Tibial nerve (tissue), 4 donors: ENCODE results near the gene GAA. TPM values are rescaled to one million over a fixed set of nuclear protein-coding genes. Genes with fewer than 3 reads are reported as not detected.

ENCODE experiments used
- DNase-seq, 2 donors: peaks; one replicate each; pipeline ENCODE4 v3.0.0-alpha.2; 2019; ENCODE audit warnings: low spot score in 2 of 2
- H3K27ac ChIP-seq, 4 donors: fragments of 200-600 bp; sonication (generic) in 3 of 4; one replicate each; pipeline ENCODE4 v1.5.1; 2017 to 2019; ENCODE audit warnings: mild to moderate bottlenecking in 1 of 4
- H3K27me3 ChIP-seq, 2 donors: fragments of 200-600 bp; sonication (generic) in 1 of 2; one replicate each; pipeline versions ENCODE4 v1.5.1 to v1.6.0; 2017 to 2019
- H3K36me3 ChIP-seq, 3 donors: fragments of 200-600 bp; sonication (generic); one replicate each; pipeline ENCODE4 v1.5.1; 2018 to 2019
- H3K4me1 ChIP-seq, 4 donors: fragments of 200-600 bp; sonication (generic) in 3 of 4; one replicate each; pipeline ENCODE4 v1.5.1; 2017 to 2019
- H3K4me3 ChIP-seq, 4 donors: fragments of 200-600 bp; sonication (generic) in 3 of 4; one replicate each; pipeline ENCODE4 v1.5.1; 2017 to 2019; ENCODE audit warnings: mild to moderate bottlenecking in 1 of 4, moderate library complexity in 1 of 4
- H3K9me3 ChIP-seq, 4 donors: fragments of 200-600 bp; sonication (generic) in 3 of 4; one replicate each; pipeline ENCODE4 v1.5.1; 2017 to 2019
- EP300 ChIP-seq, 2 donors: sonication (generic); formaldehyde crosslinking; IDR thresholded peaks; one replicate each; pipeline ENCODE4 v1.6.1; 2017; ENCODE audit warnings: antibody characterized with exemption in 2 of 2, mild to moderate bottlenecking in 1 of 2
- POLR2A ChIP-seq, 2 donors: fragments of 450-650 bp; IDR thresholded peaks; one replicate each; pipeline ENCODE4 v1.6.1; 2017; ENCODE audit warnings: antibody characterized with exemption in 2 of 2, mild to moderate bottlenecking in 2 of 2, moderate library complexity in 2 of 2
- WGBS, 2 donors: methylation state at CpG; one replicate each; pipeline ENCODE4 v1.1.5; 2018; 5-methylcytosine and 5-hydroxymethylcytosine counted together
- total RNA-seq, 4 donors: library from RNA; depleted of rRNA; stranded (reverse); fragments of >200 nt; gene quantifications; one replicate each; pipeline ENCODE4 v1.1.0, GENCODE V29; 2016
- TF ChIP-seq, protein P1 (sequence below), 5 experiments: fragments of 200-600 bp in 3 of 5; fragments of 450-650 bp in 2 of 5; sonication (generic) in 3 of 5; IDR thresholded peaks; one replicate each; pipeline ENCODE4 v1.5.1; 2016 to 2019; ENCODE audit warnings: antibody characterized with exemption in 5 of 5, mild to moderate bottlenecking in 3 of 5, moderate library complexity in 2 of 5

GAA gene
- total RNA-seq, 4 donors from 2014 or later: 52.7 to 81.9 (median 67.8) TPM

DNA sequence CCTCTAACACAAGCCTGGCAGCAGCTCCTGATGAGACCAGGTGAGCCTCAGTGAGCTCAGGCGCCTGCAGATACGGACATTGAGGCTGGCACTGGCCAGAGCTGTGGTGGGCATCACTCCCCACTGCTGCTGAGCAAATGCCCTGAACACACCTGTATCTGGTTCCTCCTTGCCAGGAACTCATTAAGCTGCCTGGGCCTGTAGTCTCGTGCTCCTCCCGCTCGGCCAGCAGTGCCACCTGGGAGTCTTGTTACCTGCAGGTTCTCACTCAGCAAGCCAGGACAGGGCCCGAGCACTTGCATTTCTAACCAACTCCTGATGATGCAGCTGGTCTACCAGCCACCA, 32.2 kb downstream of the GAA start:
- peaks cover 9 to 67% (median 28%) of the 10 kb centered on the region in 3 donors for H3K36me3 ChIP-seq
- WGBS, 2 donors: 90 to 96% methylated on average over 4 to 6 of the region's 6 CpGs
- H3K4me3 ChIP-seq: no peak overlapping the region
- DNase-seq: no peak
- H3K27me3 ChIP-seq: no peaks in the 10 kb centered on the region
- TF ChIP-seq, protein P1, sequence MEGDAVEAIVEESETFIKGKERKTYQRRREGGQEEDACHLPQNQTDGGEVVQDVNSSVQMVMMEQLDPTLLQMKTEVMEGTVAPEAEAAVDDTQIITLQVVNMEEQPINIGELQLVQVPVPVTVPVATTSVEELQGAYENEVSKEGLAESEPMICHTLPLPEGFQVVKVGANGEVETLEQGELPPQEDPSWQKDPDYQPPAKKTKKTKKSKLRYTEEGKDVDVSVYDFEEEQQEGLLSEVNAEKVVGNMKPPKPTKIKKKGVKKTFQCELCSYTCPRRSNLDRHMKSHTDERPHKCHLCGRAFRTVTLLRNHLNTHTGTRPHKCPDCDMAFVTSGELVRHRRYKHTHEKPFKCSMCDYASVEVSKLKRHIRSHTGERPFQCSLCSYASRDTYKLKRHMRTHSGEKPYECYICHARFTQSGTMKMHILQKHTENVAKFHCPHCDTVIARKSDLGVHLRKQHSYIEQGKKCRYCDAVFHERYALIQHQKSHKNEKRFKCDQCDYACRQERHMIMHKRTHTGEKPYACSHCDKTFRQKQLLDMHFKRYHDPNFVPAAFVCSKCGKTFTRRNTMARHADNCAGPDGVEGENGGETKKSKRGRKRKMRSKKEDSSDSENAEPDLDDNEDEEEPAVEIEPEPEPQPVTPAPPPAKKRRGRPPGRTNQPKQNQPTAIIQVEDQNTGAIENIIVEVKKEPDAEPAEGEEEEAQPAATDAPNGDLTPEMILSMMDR (IDR thresholded peaks at IDR 0.05): no peak
- TF ChIP-seq POLR2A (IDR thresholded peaks at IDR 0.05) (no peak), EP300 (IDR thresholded peaks at IDR 0.05) (no peak)
- no peaks in the 10 kb centered on the region for H3K9me3 ChIP-seq
- H3K4me1 ChIP-seq: no peaks in the 10 kb centered on the region
- H3K27ac ChIP-seq: no peak overlapping the region

DNA sequence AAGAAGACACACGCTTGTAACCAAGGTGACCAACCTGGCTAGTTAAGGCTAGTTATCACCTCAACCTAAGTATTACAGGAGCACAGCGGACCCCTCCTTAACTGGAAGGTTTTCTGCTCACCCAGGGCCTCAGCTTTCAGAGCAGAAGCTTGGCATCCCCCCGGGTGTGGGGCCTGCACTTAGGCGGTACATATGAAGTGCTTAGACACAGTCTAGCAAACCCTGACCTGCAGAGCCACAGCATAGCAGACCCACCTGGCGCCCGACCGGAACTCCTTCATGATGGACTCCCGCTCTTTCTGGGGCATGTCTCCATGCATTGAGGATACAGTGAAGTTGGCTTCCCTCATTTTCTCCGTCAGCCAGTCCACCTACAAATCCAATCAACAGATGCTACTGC, 35.8 kb downstream of the GAA start:
- 93 to 94% methylated on average over 9 of the region's 9 CpGs for WGBS, 2 donors
- no peak for DNase-seq

DNA sequence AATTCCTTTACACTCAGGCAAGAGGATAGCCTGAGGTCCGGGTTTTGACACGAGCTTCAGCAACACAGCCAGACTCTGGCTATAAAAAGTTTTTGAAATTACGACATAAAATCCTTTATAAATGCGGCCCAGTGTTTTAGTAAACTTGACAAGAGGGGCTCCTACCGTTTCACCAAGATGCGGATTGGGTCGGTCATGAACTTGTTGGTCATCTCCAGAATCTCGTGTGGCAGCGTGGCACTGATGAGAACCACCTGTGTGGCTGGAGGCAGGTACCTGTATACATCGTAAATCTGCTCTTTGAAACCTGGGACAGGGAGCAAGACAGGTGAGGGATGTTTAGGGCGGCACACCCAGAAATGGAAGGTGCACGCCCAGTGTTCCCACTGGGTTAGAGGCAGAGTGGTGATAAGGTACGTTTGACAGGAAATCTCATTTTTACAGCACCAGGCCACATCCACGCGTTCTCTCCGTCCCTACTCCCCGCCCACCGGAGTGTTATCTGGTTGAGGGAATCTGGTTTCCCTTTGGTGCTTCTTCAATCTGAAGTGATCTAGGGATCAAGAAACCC, 37.6 kb downstream of the GAA start:
- Histone ChIP-seq H3K36me3 (peaks cover 10 to 99% (median 53%) of the 10 kb centered on the region in 3 donors), H3K4me3 (no peak overlapping the region), H3K9me3 (no peaks in the 10 kb centered on the region), H3K27ac (no peak overlapping the region), H3K27me3 (no peaks in the 10 kb centered on the region), H3K4me1 (no peaks in the 10 kb centered on the region)
- no peak for TF ChIP-seq EP300 (IDR thresholded peaks at IDR 0.05)
- no peak for TF ChIP-seq POLR2A (IDR thresholded peaks at IDR 0.05)
- TF ChIP-seq, protein P1 (IDR thresholded peaks at IDR 0.05): no peak
- 91 to 92% methylated on average over 18 of the region's 18 CpGs for WGBS, 2 donors
- no peak for DNase-seq

More for the DNA sequence above, 35.8 kb downstream of the GAA start:
- H3K4me3 ChIP-seq: no peak overlapping the region
- no peaks in the 10 kb centered on the region for H3K9me3 ChIP-seq
- H3K27ac ChIP-seq: no peak overlapping the region
- H3K27me3 ChIP-seq: no peaks in the 10 kb centered on the region
- peaks cover 10 to 99% (median 46%) of the 10 kb centered on the region in 3 donors for H3K36me3 ChIP-seq
- no peak for TF ChIP-seq EP300 (IDR thresholded peaks at IDR 0.05)
- TF ChIP-seq, protein P1 (IDR thresholded peaks at IDR 0.05): no peak
- no peak for TF ChIP-seq POLR2A (IDR thresholded peaks at IDR 0.05)
- H3K4me1 ChIP-seq: no peaks in the 10 kb centered on the region

DNA sequence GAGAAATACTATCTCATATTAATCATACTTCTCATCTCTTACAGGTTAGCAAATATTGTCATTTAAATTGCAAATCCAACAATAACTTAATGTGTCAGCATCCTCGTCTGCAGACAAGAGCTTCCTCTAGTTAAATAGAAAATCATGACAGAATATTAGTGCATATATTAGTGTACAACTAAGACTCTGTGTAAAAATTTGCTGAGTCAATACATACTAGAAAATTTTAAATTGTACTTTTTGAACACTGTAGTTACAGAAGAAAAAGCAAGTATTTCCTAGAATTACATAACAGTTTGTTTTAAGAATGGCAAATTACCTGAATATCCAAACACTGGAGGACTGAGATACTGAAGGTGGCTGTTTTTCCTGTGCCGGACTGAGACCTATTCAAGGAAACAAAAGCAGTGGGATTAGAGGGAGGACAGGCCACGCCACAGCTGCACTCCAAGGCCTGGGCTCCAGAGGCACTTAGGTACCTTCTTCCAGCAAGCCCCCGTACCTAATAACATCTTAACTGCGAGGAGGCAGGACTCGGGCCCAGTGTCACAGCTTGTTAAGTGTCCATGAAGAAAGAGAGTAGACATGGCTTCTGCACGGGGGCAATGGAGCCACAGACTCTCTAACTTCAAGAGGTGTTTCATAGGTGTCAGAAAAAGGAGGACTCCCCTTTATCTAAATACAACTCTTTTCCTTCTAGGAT, 40.2 kb downstream of the GAA start:
- Histone ChIP-seq H3K4me3 (no peak overlapping the region), H3K36me3 (peaks cover 10 to 74% (median 42%) of the 10 kb centered on the region in 3 donors), H3K9me3 (no peaks in the 10 kb centered on the region), H3K27ac (no peak overlapping the region), H3K27me3 (no peaks in the 10 kb centered on the region), H3K4me1 (peaks cover 0 to 22% (median 13%) of the 10 kb centered on the region in 4 donors)
- TF ChIP-seq POLR2A (IDR thresholded peaks at IDR 0.05) (no peak), EP300 (IDR thresholded peaks at IDR 0.05) (no peak)
- TF ChIP-seq, protein P1 (IDR thresholded peaks at IDR 0.05): no peak
- WGBS, 2 donors: 86 to 89% methylated on average over 7 of the region's 7 CpGs
- no peak for DNase-seq

DNA sequence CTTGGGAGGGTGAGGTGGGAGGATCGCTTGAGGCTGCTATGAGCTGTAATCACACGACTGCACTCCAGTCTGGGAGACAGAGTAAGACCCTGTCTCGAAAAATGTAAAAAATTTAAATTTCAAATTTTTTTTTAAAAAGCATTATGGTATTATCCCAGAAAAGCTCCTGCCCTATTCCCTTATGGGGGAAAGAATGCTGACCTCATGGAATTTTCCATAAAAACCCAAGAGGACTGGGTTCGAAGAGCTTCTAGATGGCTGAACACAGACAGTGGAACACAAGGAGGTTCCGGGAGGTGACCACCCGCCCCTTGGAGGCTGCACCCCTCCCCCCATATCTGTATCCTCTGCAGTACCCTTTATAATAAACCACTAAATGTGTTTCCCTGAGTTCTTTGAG, 41.5 kb downstream of the GAA start:
- H3K36me3 ChIP-seq: peaks cover 7 to 61% (median 32%) of the 10 kb centered on the region in 3 donors
- H3K4me3 ChIP-seq: no peak overlapping the region
- TF ChIP-seq POLR2A (IDR thresholded peaks at IDR 0.05): no peak
- no peak for TF ChIP-seq EP300 (IDR thresholded peaks at IDR 0.05)
- TF ChIP-seq, protein P1 (IDR thresholded peaks at IDR 0.05): no peak
- no peaks in the 10 kb centered on the region for H3K27me3 ChIP-seq
- no peak overlapping the region for H3K27ac ChIP-seq
- peaks cover 0 to 25% (median 13%) of the 10 kb centered on the region in 4 donors for H3K4me1 ChIP-seq
- 78 to 87% methylated on average over 6 of the region's 6 CpGs for WGBS, 2 donors
- H3K9me3 ChIP-seq: no peaks in the 10 kb centered on the region
- DNase-seq: no peak
